ENCODE data around the gene TBC1D22A. TPM values are rescaled to one million over a fixed set of nuclear protein-coding genes. Genes with fewer than 3 reads are reported as not detected.

The TBC1D22A gene
- total and polyA plus RNA-seq, 2 experiments from 2014 or later = 9.6 to 13.3 TPM

GRCh38 chr22:47050401-47051051 is 288.1 kb downstream of the TBC1D22A start:
- H3K36me3 Mint-ChIP-seq (ENCODE audit: low read depth) = no peaks in the 10 kb centered on the region; the same call in 2 of the 3 replicates
- H4K20me1 ChIP-seq (replicated peaks; ENCODE audit: insufficient read depth) = no peaks in the 10 kb centered on the region
- no peak overlapping the region for H3K4me3 ChIP-seq
- no peak overlapping the region for H2AFZ ChIP-seq
- no peaks in the 10 kb centered on the region for H3K9me2 ChIP-seq (ENCODE audit: insufficient read depth)
- no peaks in the 10 kb centered on the region for H3K27me3 ChIP-seq (ENCODE audit: insufficient read depth)
- DNase-seq (ENCODE audit: low spot score) (no peak), ATAC-seq (no peak)
- H3F3A ChIP-seq (replicated peaks; ENCODE audit: low read depth) = no peaks in the 10 kb centered on the region
- H3K4me1 Mint-ChIP-seq = peaks cover 24% of the 10 kb centered on the region
- peaks cover 9% of the 10 kb centered on the region for H3K27me3 Mint-ChIP-seq (ENCODE audit: insufficient read depth, low read depth, poor library complexity)
- TF ChIP-seq ZNF462 (CRISPR knock-in tag; IDR thresholded peaks at IDR 0.05) (no peak), EZH2phosphoT487 (IDR thresholded peaks at IDR 0.05; ENCODE audit: unreplicated experiment) (no peak)
- no peak overlapping the region for H3K27ac ChIP-seq (ENCODE audit: low read depth)
- no peaks in the 10 kb centered on the region for H3K9me3 Mint-ChIP-seq
- H3K4me3 Mint-ChIP-seq = no peak overlapping the region
- no peak overlapping the region for H3K27ac Mint-ChIP-seq
- no peaks in the 10 kb centered on the region for H3K79me2 ChIP-seq (replicated peaks; ENCODE audit: insufficient read depth)
- no peaks in the 10 kb centered on the region for H3K36me3 ChIP-seq (ENCODE audit: insufficient read depth)
- no peak overlapping the region for H3K4me2 ChIP-seq
- no peaks in the 10 kb centered on the region for H3K4me1 ChIP-seq (ENCODE audit: insufficient read depth)

- Mint-ChIP-seq H3K27me3 (ENCODE audit: insufficient read depth, low read depth, poor library complexity) (peaks cover 8% of the 10 kb centered on the region), H3K4me1 (peaks cover 24% of the 10 kb centered on the region), H3K36me3 (ENCODE audit: low read depth) (no peaks in the 10 kb centered on the region; the same call in 2 of the 3 replicates), H3K9me3 (no peaks in the 10 kb centered on the region), H3K4me3 (no peak overlapping the region), H3K27ac (peak overlapping the region; percentile 61; the same call in 1 of the 2 replicates)
- Histone ChIP-seq H3K27me3 (ENCODE audit: insufficient read depth) (no peaks in the 10 kb centered on the region), H3K4me2 (no peak overlapping the region), H3K79me2 (replicated peaks; ENCODE audit: insufficient read depth) (no peaks in the 10 kb centered on the region), H3K9me2 (ENCODE audit: insufficient read depth) (no peaks in the 10 kb centered on the region), H3K27ac (ENCODE audit: low read depth) (no peak overlapping the region), H4K20me1 (replicated peaks; ENCODE audit: insufficient read depth) (no peaks in the 10 kb centered on the region), H3K36me3 (ENCODE audit: insufficient read depth) (no peaks in the 10 kb centered on the region), H3K4me1 (ENCODE audit: insufficient read depth) (no peaks in the 10 kb centered on the region), H3F3A (replicated peaks; ENCODE audit: low read depth) (no peaks in the 10 kb centered on the region), H2AFZ (no peak overlapping the region), H3K4me3 (no peak overlapping the region)
- TF ChIP-seq EZH2 (IDR thresholded peaks at IDR 0.05; ENCODE audit: low read depth, unreplicated experiment) (no peak), JUNB (IDR thresholded peaks at IDR 0.05; ENCODE audit: unreplicated experiment) (no peak), REST (IDR thresholded peaks at IDR 0.05; ENCODE audit: unreplicated experiment) (no peak)
- DNase-seq (ENCODE audit: low spot score) (no peak), ATAC-seq (peak; percentile 9; the same call in 2 of the 3 replicates)
Measured at GRCh38 chr22:47051441-47052071, 289.1 kb downstream of the TBC1D22A start.
